ENCODE results near the gene NDUFS2.

DNA sequence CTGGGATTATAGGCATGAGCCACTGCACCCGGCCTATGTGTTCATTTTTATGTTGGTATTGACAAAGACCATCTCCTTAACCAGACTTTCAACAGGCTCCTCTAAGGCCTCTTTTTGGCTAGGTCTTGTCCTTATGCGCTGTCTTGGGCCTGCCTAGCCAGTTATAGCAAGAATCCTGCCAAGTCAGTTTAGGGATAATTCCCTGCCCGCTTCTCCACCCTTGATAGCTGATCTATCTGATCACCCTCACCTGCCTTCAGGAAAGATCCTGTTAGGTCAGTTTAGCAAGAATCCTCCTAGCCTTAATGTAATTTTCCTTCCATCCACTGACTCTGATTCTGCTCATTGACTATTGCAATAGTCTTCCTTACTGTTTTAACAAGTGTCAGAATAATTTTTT is 22.5 kb upstream of the NDUFS2 start:
- TF ChIP-seq POLR2A (IDR thresholded peaks at IDR 0.05): no peak
- TF ChIP-seq, protein P1, sequence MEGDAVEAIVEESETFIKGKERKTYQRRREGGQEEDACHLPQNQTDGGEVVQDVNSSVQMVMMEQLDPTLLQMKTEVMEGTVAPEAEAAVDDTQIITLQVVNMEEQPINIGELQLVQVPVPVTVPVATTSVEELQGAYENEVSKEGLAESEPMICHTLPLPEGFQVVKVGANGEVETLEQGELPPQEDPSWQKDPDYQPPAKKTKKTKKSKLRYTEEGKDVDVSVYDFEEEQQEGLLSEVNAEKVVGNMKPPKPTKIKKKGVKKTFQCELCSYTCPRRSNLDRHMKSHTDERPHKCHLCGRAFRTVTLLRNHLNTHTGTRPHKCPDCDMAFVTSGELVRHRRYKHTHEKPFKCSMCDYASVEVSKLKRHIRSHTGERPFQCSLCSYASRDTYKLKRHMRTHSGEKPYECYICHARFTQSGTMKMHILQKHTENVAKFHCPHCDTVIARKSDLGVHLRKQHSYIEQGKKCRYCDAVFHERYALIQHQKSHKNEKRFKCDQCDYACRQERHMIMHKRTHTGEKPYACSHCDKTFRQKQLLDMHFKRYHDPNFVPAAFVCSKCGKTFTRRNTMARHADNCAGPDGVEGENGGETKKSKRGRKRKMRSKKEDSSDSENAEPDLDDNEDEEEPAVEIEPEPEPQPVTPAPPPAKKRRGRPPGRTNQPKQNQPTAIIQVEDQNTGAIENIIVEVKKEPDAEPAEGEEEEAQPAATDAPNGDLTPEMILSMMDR (IDR thresholded peaks at IDR 0.05): no peak

All from testis (tissue), 2 donors.